Neural cell (in vitro differentiated cells): ENCODE measurements around the gene DIP2C.

Experiments
- CTCF ChIP-seq: fragments of 450-650 bp; IDR thresholded peaks from 2 replicates; pipeline ENCODE4 v1.5.1; 2014; ENCODE audit warnings: antibody characterized with exemption, mild to moderate bottlenecking, moderate library complexity; ENCODE audit not compliant: poor library complexity, severe bottlenecking
- POLR2AphosphoS5 ChIP-seq: IDR thresholded peaks from 2 replicates; pipeline ENCODE4 v1.6.1; 2012
- RAD21 ChIP-seq: fragments of 450-650 bp; conservative IDR thresholded peaks from 2 replicates; pipeline ENCODE4 v1.6.1; 2014; ENCODE audit warnings: antibody characterized with exemption, mild to moderate bottlenecking, moderate library complexity

GRCh38 chr10:275680-276079 is 413.8 kb downstream of the DIP2C start:
- TF ChIP-seq CTCF (no peak), POLR2AphosphoS5 (no peak), RAD21 (no peak)
